GM21390 (cell line): Measurements from ENCODE around the gene C1orf116.
A peak's percentile ranks its signal among the peaks of the same experiment; 100 is the strongest.

ENCODE experiments used
- ATAC-seq: cut with Tn5 transposase; IDR thresholded peaks from one replicate; pipeline ENCODE4 v1.9.1; 2021; ENCODE audit not compliant: unreplicated experiment

Gene C1orf116

DNA sequence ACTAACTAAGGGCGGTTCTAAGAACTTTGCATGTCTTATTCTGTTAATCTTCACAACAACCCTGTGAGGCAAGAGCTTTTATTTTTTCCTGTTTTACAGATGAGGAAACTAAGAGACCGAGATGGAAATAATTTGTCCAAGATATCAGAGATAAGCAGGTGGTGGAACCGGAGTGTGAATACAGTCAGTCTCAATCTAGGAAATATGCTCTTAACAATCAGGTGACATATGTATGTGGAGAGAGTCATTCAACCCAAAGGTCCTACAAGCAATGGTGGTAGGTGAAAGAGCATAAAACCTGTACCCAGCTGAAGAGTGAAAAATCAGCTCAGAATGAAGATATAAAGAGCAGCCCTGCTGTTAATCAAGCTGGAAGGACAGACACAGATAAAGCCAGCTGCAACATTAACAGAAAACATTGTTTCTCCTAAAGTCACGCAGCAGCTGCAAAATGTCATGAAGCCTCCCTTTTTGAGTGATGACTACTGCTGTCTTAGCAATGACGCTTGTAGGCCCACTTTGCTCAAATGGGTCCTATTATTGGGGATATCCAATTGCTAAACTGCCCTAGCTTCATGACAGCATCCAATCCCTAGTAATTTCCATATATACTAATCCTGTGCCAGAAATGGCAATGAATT is 31.8 kb downstream of the C1orf116 start:
- no peak for ATAC-seq

DNA sequence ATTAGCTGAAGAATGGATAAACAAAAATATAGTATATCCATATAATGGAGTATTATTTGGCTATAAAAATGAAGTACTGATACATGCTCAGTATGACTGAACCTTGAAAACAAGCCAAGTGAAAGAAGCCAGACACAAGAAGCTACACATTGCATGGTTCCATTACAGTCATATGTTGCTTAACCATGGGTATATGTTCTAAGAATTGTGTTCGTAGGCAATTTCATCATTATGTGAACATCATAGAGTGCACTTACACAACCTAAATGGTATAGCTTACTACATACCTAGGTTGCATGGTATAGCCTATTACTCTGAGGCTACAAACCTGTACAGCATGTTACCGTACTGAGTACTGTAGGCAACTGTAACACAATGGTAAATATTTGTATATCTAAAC is 33.7 kb downstream of the C1orf116 start:
- ATAC-seq: no peak

DNA sequence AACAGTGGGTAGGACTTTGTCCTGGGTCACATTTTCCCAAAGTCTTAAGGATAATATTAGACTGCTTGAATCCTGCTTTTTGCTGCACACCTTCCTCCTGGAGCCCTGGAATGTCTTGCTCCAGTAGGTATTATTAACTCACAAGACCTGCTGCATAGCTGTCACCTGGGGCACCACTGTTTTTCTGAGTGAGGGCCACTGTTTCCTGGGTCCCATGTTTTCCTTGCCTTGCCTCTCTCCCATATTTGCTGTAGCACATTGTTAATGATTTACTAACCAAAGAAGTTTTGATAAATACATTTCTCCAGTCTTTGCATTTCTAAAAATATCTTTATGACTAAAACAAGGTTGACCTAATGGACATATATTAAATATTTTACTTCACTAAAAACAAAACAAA is 39.8 kb downstream of the C1orf116 start:
- ATAC-seq: no peak

DNA sequence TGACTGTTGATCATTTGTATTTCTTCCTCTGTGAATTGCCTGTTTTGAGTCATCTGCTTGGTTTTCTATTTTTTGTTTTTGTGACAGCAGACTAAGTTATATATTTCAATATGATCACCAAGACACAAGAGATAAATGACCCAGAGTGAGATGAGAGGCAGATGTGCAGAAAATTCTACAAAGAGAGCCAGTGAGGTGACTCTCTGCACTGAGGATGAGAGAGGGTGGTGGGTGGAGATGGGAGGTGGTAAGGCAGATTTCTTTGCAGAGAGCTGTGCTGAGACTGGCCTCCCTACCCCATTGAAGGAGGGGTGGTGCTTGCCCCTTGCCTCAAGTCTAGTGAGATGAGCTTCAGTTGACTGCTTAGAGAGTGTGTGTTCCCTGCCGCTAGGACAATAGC is 44.7 kb downstream of the C1orf116 start:
- ATAC-seq: no peak

DNA sequence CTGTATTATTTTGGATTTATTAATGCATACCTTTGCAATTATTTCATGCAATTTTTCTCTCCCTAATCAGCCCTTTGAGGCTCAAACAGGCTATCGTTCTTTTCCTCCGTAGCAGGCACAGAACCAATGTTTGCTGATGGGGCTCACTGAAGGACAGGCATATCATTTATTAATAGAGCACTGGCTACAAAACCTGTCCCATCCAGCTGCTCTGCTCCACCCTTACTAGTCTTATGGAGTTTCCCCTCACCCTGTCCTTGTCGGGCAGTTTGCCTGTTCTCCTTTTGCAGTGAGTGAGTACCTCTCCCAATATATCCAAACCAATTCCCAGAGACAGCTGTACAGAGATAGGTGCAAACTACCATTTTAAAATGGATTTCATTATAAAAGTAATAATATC is 45.7 kb downstream of the C1orf116 start:
- no peak for ATAC-seq

DNA sequence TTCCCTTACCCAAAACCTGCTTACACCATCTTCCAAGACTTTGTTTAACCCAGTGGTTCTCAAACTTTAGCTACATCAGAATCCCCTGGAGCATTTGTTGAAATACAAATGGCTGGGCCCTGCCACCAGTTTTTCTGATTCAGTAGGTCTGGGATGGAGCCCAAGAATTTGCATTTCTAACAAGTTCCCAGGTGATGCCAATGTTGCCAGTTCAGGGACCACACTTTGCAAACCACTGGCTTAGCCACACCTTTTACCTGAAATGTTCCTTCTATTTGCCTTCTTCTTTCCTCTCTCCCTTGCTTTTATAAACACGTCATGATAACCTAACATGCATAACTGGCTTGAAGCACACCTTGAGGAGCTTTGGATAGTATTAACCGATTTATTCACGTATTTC is 46.2 kb downstream of the C1orf116 start:
- no peak for ATAC-seq

DNA sequence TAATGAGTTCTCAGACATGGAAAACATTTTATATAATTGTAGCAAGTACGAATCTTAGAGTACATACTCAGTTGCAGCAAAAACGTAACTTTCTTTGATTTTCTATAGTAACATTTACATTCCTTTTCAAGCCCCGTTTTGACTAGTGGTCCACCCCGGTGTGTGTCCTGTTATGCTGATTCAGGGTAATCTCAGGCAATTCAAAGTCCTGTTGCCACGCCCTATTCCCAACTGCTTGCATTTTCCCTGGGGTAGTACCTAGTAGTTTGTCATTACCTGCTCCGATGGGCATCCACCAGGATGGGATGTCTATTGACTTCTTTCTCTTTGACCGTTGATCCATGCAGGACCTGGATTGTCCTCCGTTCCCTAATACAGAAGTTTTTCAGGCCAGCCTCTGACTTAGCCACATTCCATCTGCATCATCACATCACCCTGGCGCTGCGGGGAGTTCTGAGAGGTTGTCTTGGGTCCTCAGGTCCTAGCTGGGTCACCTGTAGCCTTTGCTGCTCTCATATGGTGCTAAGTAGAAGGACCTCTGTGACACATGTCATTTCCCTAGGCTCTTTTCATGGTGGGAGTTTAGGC is 47.3 kb downstream of the C1orf116 start:
- ATAC-seq: no peak

DNA sequence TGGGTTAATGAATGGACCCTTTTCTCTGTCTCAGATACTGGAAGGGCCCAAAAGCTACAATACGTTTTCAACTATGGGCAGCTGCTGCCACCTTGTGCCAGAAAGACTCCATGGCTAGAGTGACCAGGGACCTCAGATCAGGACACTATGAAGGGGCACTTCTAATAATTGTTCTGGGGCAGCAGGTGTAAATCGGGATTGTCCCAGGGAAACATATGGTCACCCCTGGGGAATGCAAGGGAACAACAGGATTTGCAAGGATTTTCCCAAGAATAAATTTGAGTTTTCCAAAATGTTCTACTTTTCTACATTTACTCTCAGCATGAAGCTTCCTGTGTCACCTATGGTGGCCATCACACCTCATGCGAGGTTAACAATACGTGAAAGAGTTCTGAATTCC is 50.3 kb downstream of the C1orf116 start:
- no peak for ATAC-seq

DNA sequence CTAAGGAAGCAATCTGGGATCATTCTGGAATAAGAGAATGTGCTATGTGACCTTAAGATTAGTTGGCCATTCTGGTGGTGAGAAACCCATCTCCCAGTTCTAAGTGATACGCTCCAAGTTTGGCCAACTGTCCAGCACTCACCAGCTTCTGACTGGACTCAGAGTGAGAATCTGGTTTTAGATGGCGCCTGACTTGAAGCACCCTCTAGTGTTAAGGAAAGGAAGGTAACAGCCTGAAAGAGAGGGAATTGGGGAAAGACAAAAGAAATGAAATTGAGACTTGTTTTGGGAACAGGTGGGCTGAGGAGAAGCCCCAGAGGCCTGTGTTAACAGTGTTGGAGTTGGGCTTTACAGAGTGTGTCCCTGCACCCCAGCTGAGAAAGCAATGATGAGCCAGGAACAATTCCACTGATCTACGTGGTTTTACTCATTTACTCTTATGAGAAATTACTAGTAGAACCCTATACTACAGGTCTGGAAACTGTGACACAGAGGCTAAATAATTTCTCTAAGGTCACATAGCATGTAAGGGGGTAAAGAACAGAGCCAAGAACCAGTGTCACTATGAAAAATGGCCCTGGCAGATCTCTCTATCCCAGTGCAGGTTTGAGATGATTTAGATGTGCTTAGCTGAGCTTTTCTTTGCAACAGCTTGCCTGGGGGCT is 53.0 kb downstream of the C1orf116 start:
- ATAC-seq: no peak

DNA sequence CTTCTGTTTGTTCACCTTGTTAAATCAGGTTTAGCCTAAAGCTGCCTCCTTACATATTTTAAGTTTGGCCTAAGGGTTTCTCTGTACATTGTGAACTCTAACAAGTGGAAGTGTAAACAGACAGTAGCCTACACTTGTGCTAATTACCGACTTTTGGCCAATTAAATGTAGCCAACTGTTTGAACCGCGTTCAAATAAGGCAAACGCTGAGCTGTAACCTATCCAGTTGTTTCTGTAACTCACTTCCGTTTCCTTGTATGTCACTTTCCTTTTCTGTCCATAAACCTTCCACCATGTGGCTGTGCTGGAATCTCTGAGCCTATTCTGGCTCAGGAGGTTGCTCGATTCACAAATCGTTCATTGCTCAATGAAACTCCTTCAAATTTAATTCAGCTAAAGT is 54.3 kb downstream of the C1orf116 start:
- ATAC-seq: no peak

DNA sequence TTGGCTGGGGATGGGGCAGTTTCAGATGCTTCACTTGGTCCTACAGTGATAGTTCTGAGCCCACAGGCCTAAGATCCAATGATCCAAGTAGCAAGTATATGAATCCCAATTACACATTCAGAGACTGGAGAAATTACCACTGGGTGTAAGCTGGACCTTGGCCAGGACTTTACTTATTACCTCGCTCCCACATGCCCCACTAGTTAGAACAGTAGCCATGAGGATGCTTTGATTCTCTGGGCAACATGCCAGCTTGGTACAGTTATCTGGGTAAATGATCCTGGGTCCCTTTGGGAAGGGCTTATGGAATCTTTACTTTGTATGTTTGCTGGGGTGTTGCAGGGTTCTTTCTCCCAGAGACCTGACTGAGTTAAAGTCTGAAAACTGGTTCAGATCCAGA is 57.2 kb downstream of the C1orf116 start:
- ATAC-seq: no peak

DNA sequence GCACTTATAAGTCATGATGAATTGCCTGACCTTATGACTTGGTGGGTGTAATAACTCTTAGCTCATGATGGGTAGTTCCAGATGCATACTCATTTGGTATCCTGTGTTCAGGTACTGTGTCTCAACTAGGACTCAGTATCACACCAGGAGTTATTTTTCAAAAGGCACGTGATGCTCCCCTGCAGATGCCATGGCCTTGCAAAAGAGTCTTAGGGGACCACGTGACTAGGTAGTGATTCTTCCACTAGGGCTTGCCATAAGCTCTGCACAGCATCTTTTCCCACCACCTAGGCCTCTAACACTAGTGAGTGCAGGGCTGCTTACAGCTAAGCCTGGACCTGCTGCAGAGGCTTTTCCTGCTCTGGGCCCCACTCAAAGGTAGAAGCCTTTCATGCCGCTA is 58.4 kb downstream of the C1orf116 start:
- ATAC-seq: no peak

DNA sequence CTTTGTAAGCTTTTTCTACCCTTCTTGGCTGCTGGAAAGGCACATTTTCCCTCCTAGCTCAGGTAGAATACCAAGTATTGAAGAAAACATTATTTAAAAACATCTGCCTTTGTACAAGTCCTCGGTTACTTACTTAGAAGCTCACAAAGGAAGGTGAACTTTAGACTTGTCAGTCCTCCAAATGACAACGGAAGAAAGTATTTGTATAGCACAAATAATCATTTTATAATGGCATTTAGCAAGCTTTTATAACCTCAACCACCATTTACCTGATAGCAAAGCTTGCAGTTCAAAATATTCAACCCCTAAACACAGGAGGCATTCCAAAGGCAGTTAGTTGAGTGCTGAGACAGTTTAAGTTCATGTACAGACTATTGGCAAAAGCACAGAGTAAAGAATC is 59.8 kb downstream of the C1orf116 start:
- no peak for ATAC-seq

DNA sequence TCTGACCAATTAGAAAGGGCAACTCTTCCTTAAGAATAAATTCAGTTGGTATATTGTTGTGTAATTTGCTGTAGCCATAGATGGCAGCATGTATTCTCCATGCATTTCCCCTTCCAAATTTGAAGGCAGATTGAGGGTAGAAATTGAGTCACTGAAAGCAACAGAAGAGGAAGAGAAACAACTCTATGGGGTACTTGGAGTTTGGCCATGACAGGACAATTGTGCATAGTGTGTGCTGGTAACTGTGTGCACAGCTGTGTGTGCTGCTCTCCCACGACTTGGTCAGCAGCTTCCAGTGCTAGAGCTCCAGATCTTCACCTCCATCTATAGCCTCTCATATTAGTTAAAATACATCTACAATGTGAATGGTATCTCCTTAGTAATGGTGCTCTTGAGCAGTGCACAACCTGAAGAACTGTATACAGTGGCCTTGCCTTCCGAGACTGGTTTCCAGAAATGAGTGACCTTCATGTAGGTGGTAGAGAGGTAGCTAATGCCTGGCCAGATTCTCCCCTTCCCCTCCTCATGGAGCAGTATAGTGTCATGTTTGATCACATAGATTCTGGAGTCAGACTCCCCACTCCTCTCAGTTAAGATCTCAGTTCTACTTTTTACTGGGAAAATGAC is 61.4 kb downstream of the C1orf116 start:
- peak; percentile 61 for ATAC-seq

DNA sequence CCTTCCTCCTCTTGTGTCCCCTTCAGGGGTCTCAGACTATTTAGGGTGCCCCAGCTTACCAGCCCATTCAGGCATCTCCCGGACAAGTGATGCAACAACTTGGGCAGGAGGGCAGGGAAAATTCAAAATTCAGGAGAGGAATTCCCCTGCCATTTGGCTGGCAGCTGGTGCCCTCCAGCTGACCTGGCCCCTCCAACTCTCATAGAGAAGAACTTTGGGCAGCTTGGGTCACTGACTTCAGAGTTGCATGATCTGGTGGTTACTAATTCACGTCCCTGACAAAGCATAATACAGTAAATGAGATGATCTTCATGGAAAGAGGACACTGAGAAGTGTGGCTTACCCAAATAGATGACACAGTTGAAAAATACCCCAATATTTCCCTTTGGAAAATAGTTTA is 62.1 kb downstream of the C1orf116 start, which contains the start of gene FCAMR:
TSS of gene FCAMR (minus strand) at position 15 of the 400 bp plus-strand sequence. CDS start 335 bp downstream, outside the sequence.
- ATAC-seq: no peak

DNA sequence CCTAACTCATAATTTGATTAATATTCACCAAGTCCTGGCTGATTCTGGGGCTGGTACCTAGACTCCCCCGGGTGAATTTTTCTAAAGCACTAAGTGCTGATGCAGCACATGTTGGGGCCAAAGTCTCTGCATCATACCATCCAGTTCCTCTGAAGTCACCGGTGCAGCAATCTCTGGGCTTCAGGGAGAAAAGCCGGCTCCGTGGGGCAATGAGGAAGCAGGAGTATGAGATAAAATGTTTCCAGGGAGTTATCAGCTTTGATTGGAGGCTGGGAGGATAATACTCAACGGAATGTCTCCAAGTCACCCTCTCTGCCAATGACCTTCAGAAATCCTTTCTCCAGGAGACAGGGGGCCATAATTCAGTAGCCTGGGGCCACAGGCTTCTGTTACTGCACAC is 63.5 kb downstream of the C1orf116 start:
- no peak for ATAC-seq
